Measurements from ENCODE around the gene ATIC.

The ATIC gene

GRCh38 chr2:215338883-215339679, 27.2 kb downstream of the ATIC start:
- TF ChIP-seq CTCF (IDR thresholded peaks at IDR 0.05): no peak
- TF ChIP-seq ZFX (IDR thresholded peaks at IDR 0.05; ENCODE audit: borderline replicate concordance): no peak
- H3K27ac ChIP-seq: no peak overlapping the region

GRCh38 chr2:215347878-215348277, 36.0 kb downstream of the ATIC start:
- no peak overlapping the region for H3K27ac ChIP-seq

GRCh38 chr2:215352602-215353001, 40.7 kb downstream of the ATIC start:
- no peak overlapping the region for H3K27ac ChIP-seq
- TF ChIP-seq CTCF (IDR thresholded peaks at IDR 0.05) (no peak), ZFX (IDR thresholded peaks at IDR 0.05; ENCODE audit: borderline replicate concordance) (no peak)

More at GRCh38 chr2:215347878-215348277, 36.0 kb downstream of the ATIC start:
- no peak for TF ChIP-seq ZFX (IDR thresholded peaks at IDR 0.05; ENCODE audit: borderline replicate concordance)
- TF ChIP-seq CTCF (IDR thresholded peaks at IDR 0.05): no peak

GRCh38 chr2:215354771-215355695, 43.2 kb downstream of the ATIC start:
- no peak for TF ChIP-seq ZFX (IDR thresholded peaks at IDR 0.05; ENCODE audit: borderline replicate concordance)
- TF ChIP-seq CTCF (IDR thresholded peaks at IDR 0.05): no peak
- no peak overlapping the region for H3K27ac ChIP-seq

GRCh38 chr2:215355801-215356200, 43.9 kb downstream of the ATIC start:
- no peak overlapping the region for H3K27ac ChIP-seq
- TF ChIP-seq ZFX (IDR thresholded peaks at IDR 0.05; ENCODE audit: borderline replicate concordance) (no peak), CTCF (IDR thresholded peaks at IDR 0.05) (no peak)

- no peak overlapping the region for H3K27ac ChIP-seq
- TF ChIP-seq CTCF (IDR thresholded peaks at IDR 0.05): no peak
- TF ChIP-seq ZFX (IDR thresholded peaks at IDR 0.05; ENCODE audit: borderline replicate concordance): no peak
Observed at GRCh38 chr2:215356334-215356947, 44.6 kb downstream of the ATIC start.

Measured in 22Rv1 (cell line).